Esophagus muscularis mucosa (tissue), 4 donors: Measurements from ENCODE around the gene SLC29A1. TPM values are rescaled to one million over a fixed set of nuclear protein-coding genes. Genes with fewer than 3 reads are reported as not detected.

Experiments used
- DNase-seq: peaks from one replicate; pipeline ENCODE4 v3.0.0-alpha.2; 2017; ENCODE audit errors: extremely low spot score
- H3K27ac ChIP-seq, 4 donors: fragments of 200-600 bp; sonication (generic); replicated peaks in 1 of 4; 1 replicate in 3 of 4; 2 replicates in 1 of 4; pipeline ENCODE4 v1.5.1; 2016 to 2019; ENCODE audit warnings: mild to moderate bottlenecking in 1 of 4
- H3K27me3 ChIP-seq, 4 donors: fragments of 200-600 bp; sonication (generic); one replicate each; pipeline versions ENCODE4 v1.5.1 to v1.6.0; 2016 to 2019
- H3K36me3 ChIP-seq, 4 donors: fragments of 200-600 bp; sonication (generic); one replicate each; pipeline ENCODE4 v1.5.1; 2016 to 2019
- H3K4me1 ChIP-seq, 4 donors: fragments of 200-600 bp; sonication (generic); one replicate each; pipeline ENCODE4 v1.5.1; 2016 to 2019
- H3K4me3 ChIP-seq, 4 donors: fragments of 200-600 bp; sonication (generic); 1 replicate in 2 of 4; 2 replicates in 2 of 4; pipeline ENCODE4 v1.5.1; 2016 to 2019; ENCODE audit warnings: mild to moderate bottlenecking in 4 of 4, moderate library complexity in 1 of 4
- H3K9me3 ChIP-seq, 4 donors: fragments of 200-600 bp; sonication (generic); 1 replicate in 3 of 4; 2 replicates in 1 of 4; pipeline ENCODE4 v1.5.1; 2016 to 2019
- EP300 ChIP-seq: sonication (generic); formaldehyde crosslinking; IDR thresholded peaks from one replicate; pipeline ENCODE4 v1.6.1; 2017; ENCODE audit warnings: antibody characterized with exemption
- POLR2A ChIP-seq: fragments of 450-650 bp; IDR thresholded peaks from one replicate; pipeline ENCODE4 v1.6.1; 2017; ENCODE audit warnings: antibody characterized with exemption, moderate library complexity, mild to moderate bottlenecking, low read depth
- POLR2AphosphoS5 ChIP-seq, 2 donors: sonication (generic); formaldehyde crosslinking; IDR thresholded peaks; one replicate each; pipeline ENCODE4 v1.6.1; 2017; ENCODE audit warnings: antibody characterized with exemption in 2 of 2
- WGBS: methylation state at CpG from one replicate; pipeline ENCODE4 v1.1.5; 2018; 5-methylcytosine and 5-hydroxymethylcytosine counted together
- intact Hi-C: fragments of 100-400 bp; cut with DNase I; formaldehyde crosslinking; loops from one replicate; pipeline ENCODE4 v1.15.1; 2023
- total RNA-seq, 4 donors: library from RNA; depleted of rRNA; stranded (reverse); fragments of >200 nt; gene quantifications; one replicate each; pipeline versions ENCODE4 v1.1.0 to v1.2.1, GENCODE V29; 2016
- TF ChIP-seq, protein P1 (sequence below), 3 experiments: fragments of 200-600 bp in 2 of 3; fragments of 450-650 bp in 1 of 3; sonication (generic) in 2 of 3; IDR thresholded peaks; one replicate each; pipeline ENCODE4 v1.5.1; 2017 to 2019; ENCODE audit warnings: antibody characterized with exemption in 3 of 3, mild to moderate bottlenecking in 2 of 3, moderate library complexity in 1 of 3

Gene SLC29A1
- total RNA-seq, 4 donors from 2014 or later = 68.9 to 159 (median 138) TPM

DNA sequence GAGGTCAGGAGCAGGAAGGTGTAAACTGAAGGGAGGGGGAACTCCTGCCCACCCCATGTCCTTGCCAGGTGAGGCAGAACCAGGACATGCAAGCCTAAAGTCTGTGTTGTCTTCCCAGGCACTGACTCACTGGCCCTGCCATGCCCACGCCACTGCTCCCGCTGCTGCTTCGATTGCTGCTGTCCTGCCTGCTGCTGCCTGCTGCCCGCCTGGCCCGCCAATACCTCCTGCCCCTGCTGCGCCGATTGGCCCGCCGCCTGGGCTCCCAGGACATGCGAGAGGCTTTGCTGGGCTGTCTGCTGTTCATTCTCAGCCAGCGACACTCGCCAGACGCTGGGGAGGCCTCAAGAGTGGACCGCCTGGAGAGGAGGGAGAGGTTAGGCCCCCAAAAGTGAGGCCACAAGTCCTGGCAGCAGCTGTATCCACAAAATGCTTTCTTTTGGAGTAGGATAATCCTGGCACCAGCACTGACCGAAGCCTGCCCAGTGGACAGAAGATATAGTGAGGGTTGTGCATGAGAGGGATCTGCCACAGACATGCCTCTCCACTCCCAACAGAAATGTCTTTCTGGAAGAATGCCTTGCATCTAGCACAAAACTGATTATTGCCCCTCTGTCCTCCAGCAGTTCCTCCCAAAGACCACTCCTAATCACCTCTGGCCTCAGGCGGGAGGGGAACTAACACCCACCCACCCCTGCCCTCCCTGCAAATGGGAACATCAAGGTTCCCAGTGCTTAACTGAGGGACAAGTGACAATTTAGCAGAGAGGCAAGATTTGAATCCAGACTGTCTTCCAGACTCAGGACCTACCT lies 5.9 kb upstream of the SLC29A1 start:
- H3K36me3 ChIP-seq = no peaks in the 10 kb centered on the region
- H3K4me3 ChIP-seq = no peak overlapping the region
- intact Hi-C loops = loop anchor here (5.0 kb wide), 1 partner anchor 40 kb away; no protein-coding TSS in a partner anchor
- peaks cover 51 to 67% (median 66%) of the 10 kb centered on the region in 4 donors for H3K4me1 ChIP-seq
- peak overlapping the region; percentile 95 to 98 (median 96) for H3K27ac ChIP-seq
- H3K9me3 ChIP-seq = no peaks in the 10 kb centered on the region
- no peak for TF ChIP-seq EP300
- TF ChIP-seq POLR2AphosphoS5 (IDR thresholded peaks at IDR 0.05) = peak; percentile 6 to 30
- no peak for DNase-seq
- 75% methylated on average over 11 of the region's 16 CpGs for WGBS
- H3K27me3 ChIP-seq = no peaks in the 10 kb centered on the region

DNA sequence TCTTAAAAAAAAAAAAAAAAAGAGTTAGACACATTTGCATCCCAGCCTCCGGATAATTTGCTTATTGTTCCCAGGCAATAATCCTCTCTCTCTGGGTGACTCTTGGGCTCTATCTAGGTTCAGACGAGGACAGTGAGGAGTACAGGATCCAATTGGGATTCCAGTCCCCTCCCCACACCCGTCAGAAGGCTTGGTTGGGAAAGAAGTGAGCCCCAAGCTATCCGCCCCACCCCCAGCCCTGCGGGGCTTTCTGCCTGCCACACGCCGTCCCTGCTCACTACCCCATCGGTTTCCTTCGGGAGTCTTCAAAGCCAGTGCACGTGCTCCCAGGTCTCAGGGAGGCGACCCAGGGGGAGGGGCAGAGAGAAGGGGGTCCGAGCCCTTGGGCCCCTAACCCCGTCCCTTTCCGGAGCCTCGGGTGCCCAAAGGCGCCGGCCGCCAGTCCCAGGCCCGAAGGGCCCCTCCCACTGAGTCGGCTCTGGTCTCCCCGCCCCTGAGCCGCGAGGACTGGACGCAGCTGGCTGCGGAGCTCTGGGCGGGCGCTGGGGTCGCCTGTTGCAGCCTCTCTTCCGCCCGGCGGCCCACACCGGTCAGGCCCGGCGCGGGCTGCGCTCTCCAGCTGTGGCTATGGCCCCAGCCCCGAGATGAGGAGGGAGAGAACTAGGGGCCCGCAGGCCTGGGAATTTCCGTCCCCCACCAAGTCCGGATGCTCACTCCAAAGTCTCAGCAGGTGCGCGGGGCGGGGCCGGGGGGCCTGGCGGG lies 4.2 kb upstream of the SLC29A1 start:
- peak; percentile 95 for DNase-seq
- intact Hi-C loops = loop anchor here (5.0 kb wide), 1 partner anchor 42 kb away; no protein-coding TSS in a partner anchor
- WGBS = 7% methylated on average over 13 of the region's 45 CpGs
- peaks cover 59 to 83% (median 78%) of the 10 kb centered on the region in 4 donors for H3K4me1 ChIP-seq
- H3K4me3 ChIP-seq = peak overlapping the region; percentile 62 to 75 (median 68)
- no peaks in the 10 kb centered on the region for H3K36me3 ChIP-seq
- no peaks in the 10 kb centered on the region for H3K27me3 ChIP-seq
- H3K9me3 ChIP-seq = no peaks in the 10 kb centered on the region
- TF ChIP-seq EP300 (no peak), POLR2A (peak; percentile 53), POLR2AphosphoS5 (IDR thresholded peaks at IDR 0.05) (peak; percentile 83 to 92)
- TF ChIP-seq, protein P1, sequence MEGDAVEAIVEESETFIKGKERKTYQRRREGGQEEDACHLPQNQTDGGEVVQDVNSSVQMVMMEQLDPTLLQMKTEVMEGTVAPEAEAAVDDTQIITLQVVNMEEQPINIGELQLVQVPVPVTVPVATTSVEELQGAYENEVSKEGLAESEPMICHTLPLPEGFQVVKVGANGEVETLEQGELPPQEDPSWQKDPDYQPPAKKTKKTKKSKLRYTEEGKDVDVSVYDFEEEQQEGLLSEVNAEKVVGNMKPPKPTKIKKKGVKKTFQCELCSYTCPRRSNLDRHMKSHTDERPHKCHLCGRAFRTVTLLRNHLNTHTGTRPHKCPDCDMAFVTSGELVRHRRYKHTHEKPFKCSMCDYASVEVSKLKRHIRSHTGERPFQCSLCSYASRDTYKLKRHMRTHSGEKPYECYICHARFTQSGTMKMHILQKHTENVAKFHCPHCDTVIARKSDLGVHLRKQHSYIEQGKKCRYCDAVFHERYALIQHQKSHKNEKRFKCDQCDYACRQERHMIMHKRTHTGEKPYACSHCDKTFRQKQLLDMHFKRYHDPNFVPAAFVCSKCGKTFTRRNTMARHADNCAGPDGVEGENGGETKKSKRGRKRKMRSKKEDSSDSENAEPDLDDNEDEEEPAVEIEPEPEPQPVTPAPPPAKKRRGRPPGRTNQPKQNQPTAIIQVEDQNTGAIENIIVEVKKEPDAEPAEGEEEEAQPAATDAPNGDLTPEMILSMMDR (IDR thresholded peaks at IDR 0.05) = no peak
- peak overlapping the region; percentile 95 to 98 (median 96) for H3K27ac ChIP-seq

DNA sequence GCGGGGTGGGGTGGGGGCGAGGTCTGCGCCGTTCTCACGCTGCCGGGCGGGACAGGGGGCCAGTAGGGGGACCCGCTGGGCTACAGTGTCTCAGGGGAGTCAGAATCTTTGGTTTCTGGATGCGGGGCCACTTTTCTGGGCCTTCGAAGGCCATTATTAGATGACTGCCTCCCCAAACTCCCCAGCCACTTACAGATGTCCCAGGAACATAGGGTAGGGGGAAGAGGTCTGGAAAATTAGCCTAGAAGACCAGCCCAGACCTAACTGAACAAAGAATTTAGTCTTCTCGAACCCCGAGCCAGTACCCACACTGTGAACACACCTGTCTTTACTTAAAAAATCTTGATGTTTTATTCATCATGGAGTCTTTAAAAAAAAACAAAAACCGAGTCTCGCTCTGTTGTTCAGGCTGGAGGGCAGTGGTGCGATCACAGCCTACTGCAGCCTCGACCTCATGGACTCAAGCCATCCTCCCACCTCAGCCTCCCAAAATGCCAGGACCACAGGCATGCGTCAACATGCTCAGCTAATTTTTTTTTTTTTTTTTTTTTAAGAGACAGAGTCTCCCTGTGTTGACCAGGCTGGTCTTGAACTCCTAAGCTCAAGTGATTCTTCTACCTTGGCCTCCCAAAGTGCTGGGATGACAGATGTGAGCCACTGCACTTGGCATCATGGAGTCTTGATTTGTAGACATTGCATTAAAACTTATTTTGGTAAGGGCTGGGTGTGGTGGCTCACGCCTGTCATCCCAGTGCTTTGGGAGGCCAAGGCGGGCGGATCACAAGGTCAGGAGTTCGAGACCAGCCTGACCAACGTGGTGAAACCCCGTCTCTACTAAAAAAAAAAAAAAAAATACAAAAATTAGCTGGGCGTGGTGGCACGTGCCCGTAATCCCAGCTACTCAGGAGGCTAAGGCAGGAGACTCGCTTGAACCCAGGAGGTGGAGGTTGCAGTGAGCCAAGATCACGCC lies 3.3 kb upstream of the SLC29A1 start:
- DNase-seq = no peak
- intact Hi-C loops = loop anchor here (5.0 kb wide), 1 partner anchor 43 kb away; no protein-coding TSS in a partner anchor
- Histone ChIP-seq H3K27ac (peak overlapping the region; percentile 95 to 98 (median 96)), H3K9me3 (no peaks in the 10 kb centered on the region), H3K4me1 (peaks cover 68 to 92% (median 87%) of the 10 kb centered on the region in 4 donors), H3K4me3 (peak overlapping the region; percentile 62 to 75 (median 68)), H3K27me3 (no peaks in the 10 kb centered on the region), H3K36me3 (no peaks in the 10 kb centered on the region)
- TF ChIP-seq POLR2A (no peak), POLR2AphosphoS5 (IDR thresholded peaks at IDR 0.05) (no peak), EP300 (no peak)
- TF ChIP-seq, protein P1 (IDR thresholded peaks at IDR 0.05) = no peak
- 83% methylated on average over 18 of the region's 28 CpGs for WGBS

DNA sequence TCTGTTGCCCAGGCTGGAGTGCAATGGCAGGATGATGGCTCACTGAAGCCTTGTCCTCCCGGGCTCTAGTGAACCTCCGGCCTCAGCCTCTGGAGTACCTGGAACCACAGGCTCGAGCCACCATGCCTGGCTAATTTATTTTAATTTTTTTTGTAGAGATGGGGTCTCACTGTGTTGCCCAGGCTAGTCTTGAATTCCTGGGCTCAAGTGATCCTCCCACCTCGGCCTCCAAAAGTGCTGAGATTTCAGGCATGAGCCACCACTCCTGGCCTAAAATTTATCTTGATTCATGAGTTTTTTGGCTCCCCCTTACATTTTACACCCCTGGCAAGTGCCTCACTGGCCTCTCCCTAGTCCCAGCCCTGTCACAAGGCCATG lies 2.5 kb upstream of the SLC29A1 start:
- peak overlapping the region; percentile 95 to 98 (median 96) for H3K27ac ChIP-seq
- peaks cover 76 to 100% (median 94%) of the 10 kb centered on the region in 4 donors for H3K4me1 ChIP-seq
- H3K9me3 ChIP-seq = no peaks in the 10 kb centered on the region
- no peaks in the 10 kb centered on the region for H3K27me3 ChIP-seq
- no peak for DNase-seq
- TF ChIP-seq POLR2A (no peak), EP300 (no peak), POLR2AphosphoS5 (IDR thresholded peaks at IDR 0.05) (no peak)
- TF ChIP-seq, protein P1 (IDR thresholded peaks at IDR 0.05) = no peak
- H3K4me3 ChIP-seq = peak overlapping the region in 3 of 4 donors; percentile 3 to 75 (median 75)
- intact Hi-C loops = no loop called here
- 69% methylated on average over 4 of the region's 4 CpGs for WGBS
- H3K36me3 ChIP-seq = no peaks in the 10 kb centered on the region
